Nephron progenitor cell (in vitro differentiated cells): ENCODE measurements around the gene FMNL2.

Experiments used
- DNase-seq: peaks from one replicate; pipeline ENCODE4 v3.0.0; 2021
- H3K27ac Mint-ChIP-seq: 2 replicates; pipeline ENCODE4 v1.8.0; 2021; ENCODE audit warnings: mild to moderate bottlenecking, moderate library complexity, mixed read lengths
- H3K27me3 Mint-ChIP-seq: 2 replicates; pipeline ENCODE4 v1.8.0; 2021; ENCODE audit warnings: mild to moderate bottlenecking, low read depth, mixed read lengths; ENCODE audit not compliant: poor library complexity
- H3K36me3 Mint-ChIP-seq: 2 replicates; pipeline ENCODE4 v1.8.0; 2021; ENCODE audit warnings: low read depth, mixed read lengths
- H3K4me1 Mint-ChIP-seq: 2 replicates; pipeline ENCODE4 v1.8.0; 2021; ENCODE audit warnings: mixed read lengths
- H3K4me3 Mint-ChIP-seq: 2 replicates; pipeline ENCODE4 v1.8.0; 2021; ENCODE audit warnings: mild to moderate bottlenecking, moderate library complexity, mixed read lengths
- H3K9me3 Mint-ChIP-seq: 2 replicates; pipeline ENCODE4 v1.8.0; 2021; ENCODE audit warnings: mild to moderate bottlenecking, moderate library complexity, mixed read lengths
- CTCF ChIP-seq: fragments of 200-600 bp; sonication (generic); IDR thresholded peaks from 2 replicates; pipeline ENCODE4 v1.5.0; 2021; ENCODE audit warnings: antibody characterized with exemption

FMNL2 gene

GRCh38 chr2:152432765-152433164 is 97.8 kb downstream of the FMNL2 start:
- H3K27me3 Mint-ChIP-seq: no peaks in the 10 kb centered on the region
- H3K36me3 Mint-ChIP-seq: no peaks in the 10 kb centered on the region
- peaks cover 56% of the 10 kb centered on the region for H3K4me1 Mint-ChIP-seq
- H3K27ac Mint-ChIP-seq: peak overlapping the region; percentile 96
- DNase-seq: no peak
- no peaks in the 10 kb centered on the region for H3K9me3 Mint-ChIP-seq
- H3K4me3 Mint-ChIP-seq: no peak overlapping the region
- no peak for TF ChIP-seq CTCF

- H3K4me1 Mint-ChIP-seq: peaks cover 60% of the 10 kb centered on the region
- no peaks in the 10 kb centered on the region for H3K36me3 Mint-ChIP-seq
- DNase-seq: no peak
- H3K27ac Mint-ChIP-seq: no peak overlapping the region
- no peaks in the 10 kb centered on the region for H3K9me3 Mint-ChIP-seq
- no peak overlapping the region for H3K4me3 Mint-ChIP-seq
- no peak for TF ChIP-seq CTCF
- no peaks in the 10 kb centered on the region for H3K27me3 Mint-ChIP-seq
These were observed 98.3 kb downstream of the FMNL2 start for GRCh38 chr2:152433289-152433688.

- Mint-ChIP-seq H3K4me1 (peaks cover 56% of the 10 kb centered on the region), H3K36me3 (no peaks in the 10 kb centered on the region), H3K27me3 (no peaks in the 10 kb centered on the region), H3K9me3 (no peaks in the 10 kb centered on the region), H3K27ac (no peak overlapping the region), H3K4me3 (no peak overlapping the region)
- DNase-seq: no peak
- TF ChIP-seq CTCF: no peak
These were observed 98.8 kb downstream of the FMNL2 start for GRCh38 chr2:152433791-152434190.

GRCh38 chr2:152434395-152435182 is 99.6 kb downstream of the FMNL2 start:
- no peak overlapping the region for H3K27ac Mint-ChIP-seq
- peaks cover 48% of the 10 kb centered on the region for H3K4me1 Mint-ChIP-seq

GRCh38 chr2:152436148-152436547 is 101.2 kb downstream of the FMNL2 start:
- no peaks in the 10 kb centered on the region for H3K27me3 Mint-ChIP-seq
- H3K4me3 Mint-ChIP-seq: no peak overlapping the region
- H3K27ac Mint-ChIP-seq: no peak overlapping the region
- H3K9me3 Mint-ChIP-seq: no peaks in the 10 kb centered on the region
- H3K36me3 Mint-ChIP-seq: no peaks in the 10 kb centered on the region
- TF ChIP-seq CTCF: no peak
- DNase-seq: no peak
- H3K4me1 Mint-ChIP-seq: peaks cover 53% of the 10 kb centered on the region

More at GRCh38 chr2:152434395-152435182, 99.6 kb downstream of the FMNL2 start:
- no peaks in the 10 kb centered on the region for H3K9me3 Mint-ChIP-seq
- no peaks in the 10 kb centered on the region for H3K36me3 Mint-ChIP-seq
- no peak overlapping the region for H3K4me3 Mint-ChIP-seq
- no peak for TF ChIP-seq CTCF
- H3K27me3 Mint-ChIP-seq: no peaks in the 10 kb centered on the region
- DNase-seq: no peak
